Gastroesophageal sphincter (tissue), 3 donors: Measurements from ENCODE around the gene LTBP2.

Source experiments
- CTCF ChIP-seq, 4 experiments: fragments of 200-600 bp in 2 of 4; fragments of 450-650 bp in 2 of 4; sonication (generic) in 1 of 4; IDR thresholded peaks; one replicate each; pipeline ENCODE4 v1.5.1; 2017 to 2019; ENCODE audit warnings: antibody characterized with exemption in 4 of 4, mild to moderate bottlenecking in 2 of 4, moderate library complexity in 2 of 4
- EP300 ChIP-seq: sonication (generic); formaldehyde crosslinking; IDR thresholded peaks from one replicate; pipeline ENCODE4 v1.6.1; 2017; ENCODE audit warnings: antibody characterized with exemption, mild to moderate bottlenecking
- POLR2A ChIP-seq, 2 donors: fragments of 450-650 bp; IDR thresholded peaks; one replicate each; pipeline ENCODE4 v1.6.1; 2017; ENCODE audit warnings: antibody characterized with exemption in 2 of 2, mild to moderate bottlenecking in 2 of 2, moderate library complexity in 1 of 2
- POLR2AphosphoS5 ChIP-seq: sonication (generic); formaldehyde crosslinking; IDR thresholded peaks from one replicate; pipeline ENCODE4 v1.6.1; 2017; ENCODE audit warnings: antibody characterized with exemption

GRCh38 chr14:74505831-74506230 lies 106.2 kb downstream of the LTBP2 start:
- TF ChIP-seq POLR2A (IDR thresholded peaks at IDR 0.05) (no peak), CTCF (IDR thresholded peaks at IDR 0.05) (no peak), EP300 (no peak), POLR2AphosphoS5 (no peak)
